Prostate gland (tissue), 2 donors: ENCODE data around the gene CD81. TPM values are rescaled to one million over a fixed set of nuclear protein-coding genes. Genes with fewer than 3 reads are reported as not detected.

Experiments
- DNase-seq: peaks from one replicate; pipeline ENCODE4 v3.0.0-alpha.2; 2019; ENCODE audit warnings: low spot score
- H3K27ac ChIP-seq, 2 donors: fragments of 200-600 bp; sonication (generic); 2 replicates each; pipeline ENCODE4 v1.5.1; 2017 to 2019
- H3K27me3 ChIP-seq: fragments of 200-600 bp; sonication (generic); replicated peaks from 2 replicates; pipeline ENCODE4 v1.5.1; 2019; ENCODE audit not compliant: insufficient read depth
- H3K36me3 ChIP-seq, 2 donors: fragments of 200-600 bp; sonication (generic); 1 replicate in 1 of 2; 2 replicates in 1 of 2; pipeline versions ENCODE4 v1.5.1 to v1.8.1; 2017 to 2019
- H3K4me1 ChIP-seq: fragments of 200-600 bp; sonication (generic); replicated peaks from 2 replicates; pipeline ENCODE4 v1.5.1; 2019
- H3K4me3 ChIP-seq, 2 donors: fragments of 200-600 bp; sonication (generic); 2 replicates each; pipeline ENCODE4 v1.5.1; 2017 to 2019
- H3K9me3 ChIP-seq: fragments of 200-600 bp; sonication (generic); 2 replicates; pipeline ENCODE4 v1.5.1; 2017
- POLR2A ChIP-seq: fragments of 450-650 bp; IDR thresholded peaks from one replicate; pipeline ENCODE4 v1.6.1; 2016; ENCODE audit warnings: antibody characterized with exemption, mild to moderate bottlenecking
- POLR2AphosphoS5 ChIP-seq: sonication (generic); formaldehyde crosslinking; IDR thresholded peaks from one replicate; pipeline ENCODE4 v1.6.1; 2017; ENCODE audit warnings: antibody characterized with exemption
- WGBS: methylation state at CpG from one replicate; pipeline ENCODE4 v1.1.5; 2018; 5-methylcytosine and 5-hydroxymethylcytosine counted together
- intact Hi-C: fragments of 100-400 bp; cut with DNase I; formaldehyde crosslinking; loops from one replicate; pipeline ENCODE4 v1.14.2; 2022
- total RNA-seq, 2 donors: library from RNA; depleted of rRNA; stranded (reverse); fragments of >200 nt; gene quantifications; one replicate each; pipeline ENCODE4 v1.1.0, GENCODE V29; 2016
- TF ChIP-seq, protein P1 (sequence below), 4 experiments: fragments of 200-600 bp in 2 of 4; fragments of 450-650 bp in 2 of 4; sonication (generic) in 2 of 4; IDR thresholded peaks; 1 replicate in 3 of 4; 2 replicates in 1 of 4; pipeline ENCODE4 v1.5.1; 2016 to 2019; ENCODE audit warnings: antibody characterized with exemption in 4 of 4, mild to moderate bottlenecking in 2 of 4, moderate library complexity in 2 of 4

CD81 gene
- total RNA-seq, 2 donors from 2014 or later, result 472 to 927 TPM

GRCh38 chr11:2393941-2394817 lies 17.1 kb downstream of the CD81 start:
- TF ChIP-seq POLR2AphosphoS5 (no peak), POLR2A (no peak)
- TF ChIP-seq, protein P1, sequence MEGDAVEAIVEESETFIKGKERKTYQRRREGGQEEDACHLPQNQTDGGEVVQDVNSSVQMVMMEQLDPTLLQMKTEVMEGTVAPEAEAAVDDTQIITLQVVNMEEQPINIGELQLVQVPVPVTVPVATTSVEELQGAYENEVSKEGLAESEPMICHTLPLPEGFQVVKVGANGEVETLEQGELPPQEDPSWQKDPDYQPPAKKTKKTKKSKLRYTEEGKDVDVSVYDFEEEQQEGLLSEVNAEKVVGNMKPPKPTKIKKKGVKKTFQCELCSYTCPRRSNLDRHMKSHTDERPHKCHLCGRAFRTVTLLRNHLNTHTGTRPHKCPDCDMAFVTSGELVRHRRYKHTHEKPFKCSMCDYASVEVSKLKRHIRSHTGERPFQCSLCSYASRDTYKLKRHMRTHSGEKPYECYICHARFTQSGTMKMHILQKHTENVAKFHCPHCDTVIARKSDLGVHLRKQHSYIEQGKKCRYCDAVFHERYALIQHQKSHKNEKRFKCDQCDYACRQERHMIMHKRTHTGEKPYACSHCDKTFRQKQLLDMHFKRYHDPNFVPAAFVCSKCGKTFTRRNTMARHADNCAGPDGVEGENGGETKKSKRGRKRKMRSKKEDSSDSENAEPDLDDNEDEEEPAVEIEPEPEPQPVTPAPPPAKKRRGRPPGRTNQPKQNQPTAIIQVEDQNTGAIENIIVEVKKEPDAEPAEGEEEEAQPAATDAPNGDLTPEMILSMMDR (IDR thresholded peaks at IDR 0.05), result no peak
- no peak for DNase-seq
- WGBS, result 79% methylated on average over 31 of the region's 34 CpGs
- intact Hi-C loops, result no loop called here
- Histone ChIP-seq H3K27ac (no peak overlapping the region), H3K9me3 (no peaks in the 10 kb centered on the region), H3K27me3 (no peaks in the 10 kb centered on the region), H3K36me3 (peaks cover 0 to 33% of the 10 kb centered on the region in 2 donors), H3K4me1 (peaks cover 13% of the 10 kb centered on the region), H3K4me3 (no peak overlapping the region)

- Histone ChIP-seq H3K4me1 (peaks cover 12% of the 10 kb centered on the region), H3K4me3 (no peak overlapping the region), H3K27me3 (no peaks in the 10 kb centered on the region), H3K36me3 (peaks cover 0 to 33% of the 10 kb centered on the region in 2 donors), H3K9me3 (no peaks in the 10 kb centered on the region), H3K27ac (no peak overlapping the region)
- WGBS, result 79% methylated on average over 8 of the region's 8 CpGs
- TF ChIP-seq, protein P1 (IDR thresholded peaks at IDR 0.05), result no peak
- intact Hi-C loops, result no loop called here
- DNase-seq, result no peak
Measured at GRCh38 chr11:2394818-2395105, 17.7 kb downstream of the CD81 start.

GRCh38 chr11:2395211-2395730 lies 18.2 kb downstream of the CD81 start:
- no peaks in the 10 kb centered on the region for H3K27me3 ChIP-seq
- no peak for DNase-seq
- no peak for TF ChIP-seq POLR2AphosphoS5
- TF ChIP-seq, protein P1 (IDR thresholded peaks at IDR 0.05), result no peak
- TF ChIP-seq POLR2A, result no peak
- intact Hi-C loops, result no loop called here
- no peak overlapping the region for H3K27ac ChIP-seq
- 80% methylated on average over 26 of the region's 26 CpGs for WGBS
- H3K4me3 ChIP-seq, result no peak overlapping the region
- H3K36me3 ChIP-seq, result peaks cover 0 to 33% of the 10 kb centered on the region in 2 donors
- no peaks in the 10 kb centered on the region for H3K9me3 ChIP-seq
- peaks cover 11% of the 10 kb centered on the region for H3K4me1 ChIP-seq

DNA sequence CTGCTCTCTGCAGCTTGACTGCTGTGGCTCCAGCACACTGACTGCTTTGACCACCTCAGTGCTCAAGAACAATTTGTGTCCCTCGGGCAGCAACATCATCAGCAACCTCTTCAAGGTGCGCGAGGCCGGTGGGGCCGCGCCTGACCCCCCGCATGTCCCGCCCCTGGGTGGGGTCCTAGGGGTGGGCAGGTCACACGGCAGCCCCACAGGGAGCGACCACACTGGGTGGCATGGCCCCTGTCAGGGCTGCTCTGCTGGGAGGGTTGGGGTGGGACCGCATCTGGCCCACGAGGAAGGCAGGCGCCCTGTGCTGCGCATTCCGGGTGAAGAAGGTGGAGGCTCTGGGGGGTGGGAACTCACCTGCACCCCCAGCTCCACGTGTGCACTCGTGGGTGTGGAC lies 18.7 kb downstream of the CD81 start:
- Histone ChIP-seq H3K36me3 (peaks cover 0 to 33% of the 10 kb centered on the region in 2 donors), H3K9me3 (no peaks in the 10 kb centered on the region), H3K4me3 (no peak overlapping the region), H3K27me3 (no peaks in the 10 kb centered on the region), H3K4me1 (peaks cover 11% of the 10 kb centered on the region), H3K27ac (no peak overlapping the region)
- TF ChIP-seq, protein P1 (IDR thresholded peaks at IDR 0.05), result no peak
- TF ChIP-seq POLR2A (no peak), POLR2AphosphoS5 (no peak)
- intact Hi-C loops, result no loop called here
- no peak for DNase-seq
- WGBS, result 84% methylated on average over 16 of the region's 17 CpGs

GRCh38 chr11:2396471-2396870 lies 19.4 kb downstream of the CD81 start:
- no peak overlapping the region for H3K4me3 ChIP-seq
- WGBS, result 91% methylated on average over 25 of the region's 26 CpGs
- TF ChIP-seq, protein P1 (IDR thresholded peaks at IDR 0.05), result no peak
- H3K27ac ChIP-seq, result no peak overlapping the region
- DNase-seq, result no peak
- intact Hi-C loops, result no loop called here
- peaks cover 0 to 33% of the 10 kb centered on the region in 2 donors for H3K36me3 ChIP-seq
- H3K9me3 ChIP-seq, result no peaks in the 10 kb centered on the region
- peaks cover 14% of the 10 kb centered on the region for H3K4me1 ChIP-seq
- H3K27me3 ChIP-seq, result no peaks in the 10 kb centered on the region
